HG02759 (cell line): Measurements from ENCODE around the gene PROK1.

Source experiments
- ATAC-seq: cut with Tn5 transposase; IDR thresholded peaks from one replicate; pipeline ENCODE4 v1.9.1; 2021; ENCODE audit warnings: mild to moderate bottlenecking, moderate library complexity; ENCODE audit not compliant: unreplicated experiment

PROK1 gene

GRCh38 chr1:110464340-110464739, 13.4 kb downstream of the PROK1 start:
- no peak for ATAC-seq

- ATAC-seq: no peak
Measured at GRCh38 chr1:110465038-110465813, 14.3 kb downstream of the PROK1 start.

- ATAC-seq: no peak
Measured at GRCh38 chr1:110465814-110466380, 14.9 kb downstream of the PROK1 start.

GRCh38 chr1:110466646-110467280, 15.8 kb downstream of the PROK1 start:
- no peak for ATAC-seq

- no peak for ATAC-seq
Measured at GRCh38 chr1:110471131-110471530, 20.2 kb downstream of the PROK1 start.

GRCh38 chr1:110472546-110472945, 21.6 kb downstream of the PROK1 start:
- no peak for ATAC-seq

- no peak for ATAC-seq
Measured at GRCh38 chr1:110474444-110474843, 23.5 kb downstream of the PROK1 start.

- ATAC-seq: no peak
Measured at GRCh38 chr1:110475362-110476027, 24.5 kb downstream of the PROK1 start.

- ATAC-seq: no peak
Measured at GRCh38 chr1:110476028-110476765, 25.2 kb downstream of the PROK1 start.

- no peak for ATAC-seq
Measured at GRCh38 chr1:110477041-110477440, 26.1 kb downstream of the PROK1 start.

- no peak for ATAC-seq
Measured at GRCh38 chr1:110477445-110477957, 26.6 kb downstream of the PROK1 start.

GRCh38 chr1:110477967-110478640, 27.2 kb downstream of the PROK1 start:
- no peak for ATAC-seq

GRCh38 chr1:110478886-110479285, 27.9 kb downstream of the PROK1 start:
- ATAC-seq: no peak

GRCh38 chr1:110480356-110481096, 29.6 kb downstream of the PROK1 start:
- no peak for ATAC-seq

- ATAC-seq: no peak
Measured at GRCh38 chr1:110481968-110482623, 31.1 kb downstream of the PROK1 start.

GRCh38 chr1:110482662-110483307, 31.8 kb downstream of the PROK1 start:
- ATAC-seq: no peak

- no peak for ATAC-seq
Measured at GRCh38 chr1:110483308-110483685, 32.3 kb downstream of the PROK1 start.

GRCh38 chr1:110484801-110485200, 33.9 kb downstream of the PROK1 start:
- ATAC-seq: no peak
